GM18517 (cell line): ENCODE data around the gene COLEC12.

Source experiments
- ATAC-seq: cut with Tn5 transposase; IDR thresholded peaks from one replicate; pipeline ENCODE4 v1.9.1; 2021; ENCODE audit warnings: mild to moderate bottlenecking, moderate library complexity; ENCODE audit not compliant: unreplicated experiment

The COLEC12 gene

DNA sequence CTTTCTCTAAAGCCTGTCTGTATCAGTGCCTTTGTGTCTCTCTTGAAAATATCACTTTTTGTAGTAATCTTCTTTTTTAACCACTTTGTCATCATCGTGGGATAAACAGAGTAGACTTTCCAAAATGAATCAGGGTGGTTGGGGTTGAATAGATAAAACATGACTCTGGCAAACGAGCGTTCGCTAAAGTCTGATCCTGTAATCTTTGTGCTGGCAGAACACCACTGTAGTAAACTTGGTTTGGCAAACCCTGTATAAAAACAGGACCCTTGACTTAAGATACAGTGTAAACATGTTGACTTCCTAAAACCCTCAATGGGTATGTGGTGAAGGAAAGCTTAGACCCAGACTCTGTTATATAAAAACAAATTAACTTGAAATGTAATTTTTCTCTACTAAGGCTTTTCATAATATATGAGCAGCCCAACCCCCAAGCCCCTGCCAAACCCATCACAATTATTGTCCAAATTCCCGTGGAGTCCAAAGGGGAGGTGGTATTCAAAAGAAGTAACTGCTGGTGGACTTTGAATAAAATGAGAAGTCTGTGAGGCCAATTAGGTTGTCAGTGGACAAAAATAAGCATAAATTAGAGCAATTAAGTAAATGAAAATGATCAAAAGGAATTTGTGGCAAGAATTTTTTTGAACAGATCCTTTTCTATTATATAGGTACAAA lies 52.2 kb downstream of the COLEC12 start:
- ATAC-seq, result no peak

- ATAC-seq, result no peak
Measured at GRCh38 chr18:446941-447560, 53.5 kb downstream of the COLEC12 start.

DNA sequence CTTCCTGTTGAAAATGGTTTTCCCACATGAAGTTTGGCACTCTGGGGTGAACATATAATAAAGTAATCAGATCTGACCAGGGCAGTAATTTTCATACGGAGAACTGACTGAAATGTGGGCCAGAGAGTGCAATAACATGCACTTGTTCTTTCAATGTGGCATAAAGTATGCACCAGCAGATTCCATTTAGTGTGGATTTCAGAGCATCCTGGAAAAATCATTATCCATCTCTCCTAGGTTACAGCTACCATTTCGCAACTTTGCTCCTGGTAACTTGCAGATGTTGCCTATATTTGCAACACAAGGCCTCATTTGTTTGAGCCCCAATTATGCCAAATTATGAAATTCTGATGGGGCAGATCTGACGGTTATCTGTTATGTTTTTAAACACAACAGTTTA lies 55.4 kb downstream of the COLEC12 start:
- ATAC-seq, result no peak

DNA sequence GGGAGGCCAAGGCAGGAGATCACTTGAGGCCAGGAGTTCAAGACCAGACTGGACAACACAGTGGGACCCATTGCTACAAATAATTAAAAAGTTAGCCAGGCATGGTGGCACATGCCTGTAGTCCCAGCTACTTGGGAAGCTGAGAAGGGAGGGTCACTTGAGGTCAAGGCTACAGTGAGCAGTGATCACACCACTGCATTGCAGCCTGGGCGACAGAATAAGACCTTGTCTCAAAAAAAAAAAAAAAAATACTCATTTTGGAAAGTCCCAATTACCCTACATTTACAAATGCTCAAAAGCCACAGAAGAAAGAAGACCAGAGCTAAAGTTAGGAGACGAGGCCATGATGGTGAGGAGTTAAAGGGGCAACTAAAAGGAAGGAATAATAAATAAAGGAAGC lies 61.9 kb downstream of the COLEC12 start:
- no peak for ATAC-seq

- no peak for ATAC-seq
Measured at GRCh38 chr18:435940-436339, 64.6 kb downstream of the COLEC12 start.

DNA sequence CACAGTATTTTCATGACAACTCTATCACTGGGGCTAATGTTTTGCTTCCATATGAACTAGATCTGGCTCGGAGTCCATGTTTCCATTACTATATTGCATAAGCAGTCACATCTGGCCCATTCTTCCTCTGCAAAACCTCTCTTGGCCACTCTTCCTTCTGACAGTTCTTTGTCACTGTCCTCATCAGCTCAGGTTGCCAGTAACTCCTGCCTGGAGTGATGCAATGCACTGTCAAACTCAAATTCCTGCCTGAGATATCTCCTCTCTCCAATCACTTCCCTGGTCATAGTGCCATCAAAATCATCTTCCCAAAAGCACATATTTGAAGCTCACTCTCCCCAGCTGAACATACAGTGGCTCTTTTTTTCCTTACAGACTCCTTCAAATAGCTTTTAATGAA lies 66.1 kb downstream of the COLEC12 start:
- no peak for ATAC-seq

- no peak for ATAC-seq
Measured at GRCh38 chr18:433960-434359, 66.5 kb downstream of the COLEC12 start.

DNA sequence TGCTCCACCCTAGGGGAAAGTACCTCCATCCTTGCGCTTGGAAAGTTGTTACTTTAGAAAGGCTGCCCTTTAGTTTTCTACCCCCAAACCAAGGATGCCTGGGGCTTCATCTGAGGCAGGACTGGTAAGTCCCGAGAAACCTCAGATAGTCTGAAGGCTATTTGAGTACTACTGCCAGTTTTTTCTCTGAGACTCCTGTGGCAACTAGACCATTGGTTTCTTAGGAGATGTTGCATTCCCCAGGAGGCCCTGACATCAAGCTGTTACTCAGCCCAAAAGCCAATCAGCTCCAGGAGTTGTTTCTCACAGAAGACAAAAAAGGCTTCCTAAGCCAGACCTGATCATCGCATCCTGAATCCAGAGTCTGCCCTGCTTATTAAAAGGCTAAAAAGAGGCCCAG lies 67.2 kb downstream of the COLEC12 start:
- ATAC-seq, result no peak

DNA sequence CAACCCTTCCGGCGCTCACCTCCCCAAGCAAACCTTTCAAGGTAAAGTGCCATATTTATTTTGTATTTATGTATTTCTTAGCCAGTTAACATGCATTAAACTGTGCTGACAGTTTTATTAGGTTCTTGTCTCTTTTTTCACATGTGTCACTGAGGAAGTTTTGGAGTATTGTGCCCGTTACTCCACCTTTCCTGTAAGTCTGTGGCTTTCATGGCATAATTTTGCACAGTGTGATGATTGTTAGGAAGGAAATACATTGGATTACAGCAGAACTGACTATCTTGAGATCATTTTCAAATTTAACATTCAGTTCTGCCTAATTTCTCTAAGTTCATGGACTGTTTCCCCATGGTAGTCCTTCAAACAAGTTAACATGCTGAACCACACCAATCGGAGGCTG lies 67.7 kb downstream of the COLEC12 start:
- no peak for ATAC-seq

DNA sequence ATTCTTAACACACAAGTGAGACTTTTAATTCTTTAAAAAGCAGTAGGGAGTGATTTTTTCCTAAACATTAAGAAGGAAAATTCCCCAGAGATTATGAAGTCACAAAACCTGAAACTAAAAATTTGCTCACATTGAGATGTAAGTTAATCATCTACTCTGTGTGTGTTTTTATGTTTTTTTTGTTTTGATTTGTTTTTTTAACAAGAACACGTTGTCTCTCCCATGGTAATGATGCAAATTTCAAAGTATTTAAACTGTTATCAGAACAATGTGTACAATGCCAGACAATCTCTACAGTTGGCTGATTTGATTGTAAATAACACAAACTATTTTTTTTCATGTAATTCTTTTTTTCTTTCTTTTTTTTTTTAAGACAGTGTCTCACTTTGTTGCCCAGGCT lies 71.5 kb downstream of the COLEC12 start:
- ATAC-seq, result no peak

DNA sequence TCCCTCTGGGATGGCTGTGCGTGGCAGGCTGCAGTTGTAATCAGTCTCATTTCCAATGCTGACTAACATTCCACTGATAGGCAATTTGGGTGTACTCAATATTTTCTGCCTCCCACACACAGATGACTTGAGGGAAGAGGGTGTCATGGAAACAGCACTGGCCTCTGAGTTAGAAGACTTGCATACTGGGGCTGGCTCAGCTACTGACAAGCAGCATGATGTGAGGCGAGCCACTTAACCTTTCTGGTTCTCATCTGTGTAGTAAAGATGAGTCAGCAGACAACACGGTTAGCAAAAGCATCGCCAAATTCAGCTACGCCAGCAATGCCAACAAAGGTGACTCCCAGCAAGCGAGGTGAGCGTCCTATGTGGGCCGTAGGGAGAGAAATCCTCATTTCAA lies 73.5 kb downstream of the COLEC12 start:
- ATAC-seq, result no peak

DNA sequence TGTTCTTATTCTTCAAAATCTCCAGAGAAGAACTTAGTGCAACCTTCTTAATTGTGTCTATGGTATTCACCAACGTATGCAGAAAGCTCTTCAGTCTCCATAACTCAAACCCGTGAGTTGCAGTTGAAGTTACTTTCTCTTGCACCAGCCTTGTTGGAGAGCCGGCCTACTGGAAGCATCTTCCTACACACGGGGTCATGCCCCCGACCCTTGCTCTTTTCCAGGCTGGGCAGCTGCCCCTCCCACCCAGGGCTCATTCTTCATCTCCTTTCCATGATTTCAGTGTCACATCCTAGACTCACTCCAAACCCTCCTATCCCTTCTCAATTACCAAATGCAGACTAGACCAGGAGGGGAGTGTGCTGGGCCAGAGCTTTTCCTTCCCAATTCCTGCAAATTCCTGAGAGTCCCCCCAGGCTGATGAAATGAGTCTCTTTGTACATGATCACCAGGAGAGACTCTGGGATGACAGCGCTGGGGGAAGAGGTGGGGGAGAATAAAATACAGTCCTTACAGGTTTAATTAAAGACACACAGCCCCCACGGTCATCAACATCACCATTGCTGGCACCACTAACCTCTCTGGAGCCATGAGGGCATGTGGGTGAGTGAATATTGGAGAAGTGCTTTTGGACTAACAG lies 75.3 kb downstream of the COLEC12 start:
- ATAC-seq, result no peak

GRCh38 chr18:424668-425067 lies 75.8 kb downstream of the COLEC12 start:
- ATAC-seq, result no peak

GRCh38 chr18:424071-424661 lies 76.3 kb downstream of the COLEC12 start:
- no peak for ATAC-seq

DNA sequence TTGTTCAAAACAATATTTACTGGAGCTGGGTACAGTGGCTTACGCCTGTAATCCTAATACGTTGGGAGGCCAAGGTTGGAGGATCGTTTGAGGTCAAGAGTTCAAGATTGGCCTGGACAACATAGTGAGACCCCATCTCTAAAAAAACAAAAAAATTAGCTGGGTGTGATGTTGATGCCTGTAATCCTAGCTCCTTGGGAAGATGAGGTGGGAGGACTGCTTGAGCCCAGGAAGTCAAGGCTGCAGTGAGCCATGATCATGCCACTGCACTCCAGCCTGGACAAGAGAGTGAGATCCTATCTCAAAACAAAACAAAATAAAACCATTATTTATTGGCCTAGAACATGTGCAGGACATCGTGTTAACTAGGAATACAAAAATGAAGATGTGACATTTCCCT lies 77.5 kb downstream of the COLEC12 start:
- no peak for ATAC-seq

DNA sequence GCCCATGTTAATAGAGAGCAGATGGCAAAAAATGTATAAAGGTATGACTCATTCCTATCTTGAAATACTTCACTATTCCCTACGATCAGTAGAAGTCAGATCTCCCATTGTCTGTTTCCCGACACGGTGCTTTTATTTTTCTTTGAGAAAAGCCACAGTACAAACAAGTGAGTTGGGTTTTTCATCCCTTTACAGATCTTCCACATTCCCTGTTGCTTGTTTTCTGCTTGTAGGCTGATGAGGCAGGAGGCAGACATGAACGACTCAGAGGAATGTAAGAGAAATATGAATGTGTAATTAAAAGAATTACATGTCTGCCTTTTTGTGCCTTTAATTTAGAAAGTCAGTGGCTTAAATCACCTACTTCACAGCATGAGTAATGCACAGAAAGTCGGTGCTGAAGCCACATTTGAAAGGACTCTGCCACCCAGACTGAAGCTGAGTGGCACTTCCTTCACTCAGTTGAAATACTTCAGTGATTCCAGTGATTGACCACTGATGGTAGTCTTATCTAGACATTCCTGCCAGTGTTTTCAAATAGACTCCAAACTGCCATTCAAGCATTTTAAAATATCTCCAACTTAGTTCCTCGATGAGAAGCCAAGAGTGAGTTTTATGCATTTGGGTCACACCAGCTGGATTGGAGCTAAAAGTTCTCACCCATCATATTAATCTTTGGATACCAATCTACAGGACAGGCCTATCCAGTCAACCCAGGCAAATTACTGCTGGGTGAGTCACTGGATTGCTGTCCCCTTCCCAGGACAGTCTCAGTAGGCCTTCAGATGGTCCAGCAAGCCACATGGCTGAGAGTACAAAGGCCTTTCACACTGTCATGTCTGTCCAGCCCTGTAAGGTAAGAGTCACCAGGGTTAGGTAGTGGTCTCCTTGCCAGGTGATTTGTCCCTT lies 79.0 kb downstream of the COLEC12 start:
- no peak for ATAC-seq

GRCh38 chr18:420661-421246 lies 79.7 kb downstream of the COLEC12 start:
- no peak for ATAC-seq

DNA sequence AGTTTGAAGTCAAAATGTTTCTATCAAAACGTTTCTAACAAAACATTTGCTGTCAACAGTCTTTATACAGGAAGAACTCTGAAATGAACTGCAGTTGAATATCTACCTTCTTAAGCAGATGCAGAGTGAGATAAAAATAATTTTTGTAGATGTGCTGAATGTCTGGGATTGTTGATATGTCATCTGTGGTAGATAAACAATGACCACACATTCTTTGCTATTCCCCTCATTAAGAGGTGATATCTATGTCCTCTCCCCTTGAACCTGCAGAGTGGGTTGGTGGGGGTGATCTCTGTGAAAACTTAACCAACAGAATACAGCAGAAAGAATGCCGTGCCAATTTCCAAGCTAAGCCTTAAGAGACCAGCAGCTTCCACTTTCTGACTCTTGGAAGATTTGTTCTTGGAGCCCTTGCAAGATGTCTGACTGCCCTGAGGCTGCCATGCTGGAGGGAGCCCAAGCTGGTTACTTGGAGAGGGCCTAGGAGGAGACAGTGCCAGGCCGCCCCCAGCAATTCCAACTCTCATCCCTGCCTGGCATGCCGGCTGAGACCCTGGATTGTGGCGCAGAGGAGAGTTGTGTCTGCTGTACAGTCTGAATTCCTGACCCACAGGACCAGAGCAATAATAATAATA lies 80.8 kb downstream of the COLEC12 start:
- no peak for ATAC-seq

- no peak for ATAC-seq
Measured at GRCh38 chr18:417495-417894, 83.0 kb downstream of the COLEC12 start.

- no peak for ATAC-seq
Measured at GRCh38 chr18:416930-417329, 83.6 kb downstream of the COLEC12 start.
